Activated naive CD4-positive, alpha-beta T cell (primary cell): ENCODE results near the gene PTPN3.
"Not testable (repeated sequence)": the region's sequence is repeated elsewhere in the genome, so short reads cannot be mapped to it uniquely, and the experiment has no call there.

Experiments used
- DNase-seq, 4 experiments: peaks; one replicate each; lab custom pipeline; 2025; lab: John Stamatoyannopoulos, UW

PTPN3 gene

DNA sequence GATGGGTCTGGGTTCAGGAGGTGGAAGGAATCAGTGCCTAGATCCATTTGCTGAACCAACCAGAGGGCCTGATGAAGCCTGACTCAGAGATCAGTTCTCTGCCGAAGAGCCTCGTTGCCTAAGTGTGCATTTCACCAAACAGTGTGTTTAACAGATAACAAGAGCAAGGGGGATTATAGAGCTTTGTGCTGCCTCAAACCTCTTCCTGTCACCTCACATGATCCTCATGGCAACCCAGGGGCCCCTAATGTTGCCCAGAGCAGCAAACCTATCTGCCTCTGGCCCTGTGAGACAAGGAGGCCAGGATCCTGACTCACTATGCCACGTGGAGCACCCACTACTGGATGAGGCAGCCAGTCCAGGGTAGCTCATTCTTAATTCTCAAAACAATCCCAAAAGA, 110.9 kb downstream of the PTPN3 start:
- no peak for DNase-seq

DNA sequence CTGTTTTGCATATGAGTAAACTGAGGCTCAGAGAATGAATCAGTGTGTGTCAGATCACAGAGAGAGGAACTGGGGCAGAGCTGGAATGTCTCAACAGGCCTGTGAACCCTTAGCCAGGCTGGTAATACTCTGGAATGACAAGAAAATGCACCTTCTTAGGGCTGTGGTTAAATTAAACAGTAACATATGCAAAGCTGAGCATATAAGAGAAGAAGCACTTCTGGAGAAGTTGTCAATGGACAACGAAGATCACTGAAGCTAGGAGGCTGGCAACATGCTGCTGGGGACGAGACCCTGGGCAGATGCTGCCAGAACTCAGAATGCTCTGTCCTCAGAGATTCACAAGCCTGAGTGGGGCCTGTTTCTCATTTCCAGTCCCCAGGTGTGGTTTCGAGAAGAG, 112.6 kb downstream of the PTPN3 start:
- no peak for DNase-seq

DNA sequence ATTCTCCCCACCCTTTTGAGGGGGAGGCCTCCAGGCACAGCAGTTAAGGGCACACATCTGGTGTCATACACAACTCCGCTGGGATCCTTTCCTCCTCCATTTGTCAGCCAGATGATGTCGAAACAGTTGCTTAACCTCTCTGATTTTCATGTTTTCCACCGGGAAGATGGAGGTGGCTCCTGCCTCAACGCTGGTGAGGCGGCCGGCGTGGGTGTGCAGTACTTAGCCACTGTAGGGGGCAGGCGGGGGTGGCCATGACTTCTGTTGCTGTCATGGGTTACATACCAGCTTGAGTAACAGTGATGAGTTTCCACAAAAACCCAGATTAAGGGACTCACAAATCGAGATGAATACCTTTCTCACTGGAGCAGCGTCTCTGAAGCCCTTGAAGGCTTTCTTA, 114.2 kb downstream of the PTPN3 start:
- no peak for DNase-seq

DNA sequence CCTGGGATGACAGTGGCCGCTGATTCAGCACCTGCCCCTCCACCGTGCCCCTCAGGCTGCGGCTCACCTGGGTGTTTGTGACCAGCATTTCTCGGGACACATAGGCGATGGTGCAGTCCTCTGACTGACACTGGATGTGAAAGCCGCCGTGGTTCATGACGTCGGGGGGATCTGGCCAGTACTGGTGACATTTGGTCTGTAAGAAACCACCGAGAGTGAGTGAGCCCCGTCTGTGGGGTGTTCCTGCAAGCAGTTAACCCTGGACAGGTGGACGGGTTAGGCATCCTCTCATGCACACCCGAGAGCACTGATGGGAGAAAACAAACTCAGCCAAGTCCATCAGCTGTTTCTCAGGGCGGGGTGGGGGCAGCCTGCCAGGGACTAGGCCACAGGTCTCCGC, 114.8 kb downstream of the PTPN3 start:
- no peak for DNase-seq

DNA sequence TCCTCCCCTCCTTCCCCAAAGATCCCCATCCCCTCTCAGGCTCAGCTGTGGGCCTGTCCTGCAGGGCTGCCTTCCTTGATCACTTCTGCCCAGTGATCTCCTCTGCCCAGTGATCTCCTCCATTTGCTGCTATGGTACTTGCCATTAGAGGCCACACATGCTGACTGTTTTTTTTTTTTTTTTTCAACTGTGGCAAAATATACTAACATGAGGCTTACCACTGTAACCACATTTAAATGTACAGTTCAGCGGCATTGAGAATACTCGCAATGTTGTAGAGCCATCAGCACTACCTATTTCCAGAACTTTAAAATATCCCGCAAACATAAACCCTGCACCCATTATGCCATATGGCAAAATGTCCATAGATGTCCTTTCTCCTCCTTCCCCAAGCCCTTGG, 115.5 kb downstream of the PTPN3 start:
- no peak for DNase-seq

DNA sequence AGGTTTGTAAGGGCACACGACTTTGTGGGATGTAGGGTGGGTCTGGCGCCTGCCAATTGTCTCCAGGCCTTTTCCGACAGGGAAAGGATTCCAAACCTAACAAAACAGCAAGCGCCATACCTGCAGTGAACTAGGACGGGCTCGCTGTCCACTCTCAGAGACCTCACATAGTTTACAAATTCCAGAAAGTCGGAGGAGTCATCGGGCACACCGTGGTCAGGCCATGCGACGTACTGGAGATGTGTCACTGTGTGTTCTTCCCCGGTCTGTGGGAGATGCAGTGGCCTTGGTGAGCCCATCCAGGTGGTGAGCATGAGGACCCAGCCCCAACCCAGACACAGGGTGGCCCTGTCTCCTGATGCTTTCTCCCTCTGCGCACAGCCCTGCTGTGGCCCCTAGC, 115.9 kb downstream of the PTPN3 start:
- no peak for DNase-seq

DNA sequence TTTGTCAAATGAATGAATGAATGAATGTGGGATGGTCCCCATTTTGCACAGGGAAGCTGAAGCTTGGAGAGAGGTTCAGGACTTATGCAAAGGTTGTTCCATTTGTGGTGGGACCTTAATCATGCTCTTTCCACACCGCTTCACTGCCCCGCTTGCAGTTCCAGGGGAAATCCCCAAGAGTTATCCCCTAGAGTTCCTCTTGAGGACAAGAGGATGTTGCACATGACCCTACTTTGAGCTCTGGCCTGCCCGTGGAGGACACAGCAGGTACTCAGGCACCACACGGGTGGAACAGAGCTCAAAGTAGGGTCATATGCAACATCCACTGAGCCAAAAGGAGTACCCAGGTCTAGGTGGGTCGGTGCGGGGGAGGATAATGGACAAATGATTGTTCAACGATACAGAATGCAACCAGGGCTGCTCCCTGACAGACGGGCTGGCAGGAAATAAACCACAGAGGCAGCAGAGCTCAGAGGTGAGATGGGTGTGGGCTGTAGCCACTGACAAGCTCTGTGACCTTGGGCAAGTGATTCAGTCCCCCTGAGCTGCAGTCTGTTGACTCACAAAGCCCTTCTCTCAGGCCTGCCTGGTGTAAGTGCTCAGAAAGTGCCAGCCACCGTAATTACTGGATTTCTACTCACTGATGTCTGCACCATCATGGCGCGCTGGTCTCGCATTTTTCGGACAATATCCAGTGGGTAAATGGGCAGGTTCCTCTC, 116.9 kb downstream of the PTPN3 start:
- no peak for DNase-seq

DNA sequence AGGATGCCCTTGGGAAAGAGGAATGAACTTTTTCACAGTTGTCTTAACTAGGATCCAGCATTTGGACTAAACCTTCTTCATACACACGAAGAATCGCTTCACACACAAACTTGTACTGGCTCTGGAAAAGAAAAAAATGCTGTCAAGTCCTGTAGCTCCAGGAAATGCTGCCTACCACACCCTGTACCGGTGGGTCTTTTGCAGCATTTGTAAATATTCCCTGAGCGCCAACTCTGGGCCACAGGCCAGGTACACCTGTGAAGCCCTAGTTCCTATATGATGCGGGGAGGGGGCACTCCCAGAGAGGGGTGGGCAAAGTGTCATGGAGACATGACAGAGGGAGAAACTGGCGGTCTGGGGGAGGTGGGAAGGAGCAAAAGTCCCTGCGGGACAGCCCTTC, 118.6 kb downstream of the PTPN3 start:
- no peak for DNase-seq

DNA sequence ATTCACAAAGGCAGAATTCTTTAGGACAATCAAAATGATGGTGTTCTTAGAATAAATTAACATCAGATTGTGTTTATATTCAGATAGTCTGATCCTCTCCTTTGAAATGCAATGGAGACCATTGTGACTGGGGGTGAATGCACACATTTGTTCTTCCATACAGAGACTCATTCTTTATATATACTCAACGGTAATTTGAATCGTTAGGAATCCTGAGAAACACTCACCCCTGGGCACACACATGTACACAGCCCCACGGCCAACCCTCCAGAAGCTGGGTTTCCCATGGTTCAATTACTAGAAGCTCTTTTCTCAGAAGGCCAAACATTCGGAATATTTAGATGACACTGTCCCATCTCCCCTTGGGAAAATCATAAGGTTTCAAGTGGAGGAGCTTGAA, 119.8 kb downstream of the PTPN3 start:
- DNase-seq: no peak

DNA sequence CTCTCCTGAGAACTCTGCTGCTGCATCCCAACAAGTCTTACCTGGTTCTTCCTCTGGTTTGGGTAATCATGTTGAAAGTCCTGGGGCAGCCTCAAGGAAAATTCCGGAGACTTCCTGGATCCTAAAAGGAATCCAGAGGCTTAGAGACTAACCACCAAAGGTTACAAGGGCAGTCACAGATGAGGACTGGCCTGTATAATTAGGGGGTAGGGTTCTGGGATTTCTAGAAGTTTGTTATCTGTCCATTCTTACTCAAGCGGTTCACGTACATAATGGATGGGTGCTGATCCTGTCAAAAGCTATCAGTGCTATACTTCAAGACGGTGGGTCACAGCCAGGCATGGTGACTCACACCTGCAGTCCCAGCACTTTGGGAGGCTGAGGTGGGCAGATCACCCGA, 125.9 kb downstream of the PTPN3 start:
- no peak for DNase-seq

DNA sequence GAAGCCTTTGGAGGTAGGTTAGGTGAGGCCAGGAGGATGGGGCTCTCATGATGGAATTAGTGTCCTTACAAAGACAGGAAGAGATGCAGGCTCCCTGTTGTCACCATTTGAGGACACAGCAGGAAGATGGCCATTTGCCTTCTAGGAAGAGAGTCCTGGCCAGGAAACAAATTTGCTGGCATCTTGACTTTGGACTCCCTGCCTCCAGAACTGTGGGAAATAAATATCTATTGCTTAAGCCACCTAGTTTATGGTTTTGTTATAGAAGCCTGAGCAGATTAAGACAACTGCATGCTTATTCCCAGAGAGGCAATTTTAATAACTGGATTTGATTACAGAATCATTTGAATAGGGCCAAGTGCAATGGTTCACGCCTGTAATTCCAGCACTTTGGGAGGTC, 126.7 kb downstream of the PTPN3 start:
- no peak for DNase-seq

DNA sequence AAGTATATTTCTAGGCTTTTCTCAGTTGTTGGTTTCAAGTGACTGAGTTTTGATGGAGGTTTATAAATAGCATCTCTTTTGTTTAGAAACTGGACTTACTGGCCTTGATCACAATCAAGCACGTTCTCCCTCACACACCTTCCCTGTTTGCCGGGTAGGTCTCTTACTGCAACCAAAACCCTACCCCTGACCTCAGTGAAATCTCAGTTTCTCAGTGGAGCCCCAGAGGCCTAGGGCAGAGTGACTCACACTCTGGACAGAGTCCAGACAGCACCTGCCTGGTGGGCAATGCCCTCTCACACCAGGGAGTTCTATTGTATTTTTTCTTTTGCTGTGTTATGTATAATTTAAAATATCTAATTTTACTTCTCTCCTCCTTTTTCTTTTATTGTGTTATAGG, 128.8 kb downstream of the PTPN3 start:
- DNase-seq: no peak

DNA sequence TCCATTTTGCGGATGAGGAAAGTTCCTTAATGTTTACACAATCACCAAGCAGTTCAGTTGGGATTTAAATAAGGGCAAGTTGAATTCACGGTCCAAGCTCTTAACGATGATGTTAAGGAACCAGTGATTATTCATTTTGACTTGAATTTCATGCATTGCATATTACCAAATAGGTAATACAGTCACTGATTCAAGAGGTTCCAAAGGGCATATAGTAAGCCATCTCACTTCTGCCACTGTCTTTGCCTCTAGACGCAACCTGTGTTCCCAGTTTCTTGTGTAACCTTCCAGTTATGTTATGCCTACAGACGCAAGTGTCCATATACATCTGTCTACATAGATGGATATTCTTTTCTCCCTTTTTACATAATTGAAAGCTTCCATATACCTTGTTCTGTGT, 137.3 kb downstream of the PTPN3 start:
- DNase-seq: no peak

DNA sequence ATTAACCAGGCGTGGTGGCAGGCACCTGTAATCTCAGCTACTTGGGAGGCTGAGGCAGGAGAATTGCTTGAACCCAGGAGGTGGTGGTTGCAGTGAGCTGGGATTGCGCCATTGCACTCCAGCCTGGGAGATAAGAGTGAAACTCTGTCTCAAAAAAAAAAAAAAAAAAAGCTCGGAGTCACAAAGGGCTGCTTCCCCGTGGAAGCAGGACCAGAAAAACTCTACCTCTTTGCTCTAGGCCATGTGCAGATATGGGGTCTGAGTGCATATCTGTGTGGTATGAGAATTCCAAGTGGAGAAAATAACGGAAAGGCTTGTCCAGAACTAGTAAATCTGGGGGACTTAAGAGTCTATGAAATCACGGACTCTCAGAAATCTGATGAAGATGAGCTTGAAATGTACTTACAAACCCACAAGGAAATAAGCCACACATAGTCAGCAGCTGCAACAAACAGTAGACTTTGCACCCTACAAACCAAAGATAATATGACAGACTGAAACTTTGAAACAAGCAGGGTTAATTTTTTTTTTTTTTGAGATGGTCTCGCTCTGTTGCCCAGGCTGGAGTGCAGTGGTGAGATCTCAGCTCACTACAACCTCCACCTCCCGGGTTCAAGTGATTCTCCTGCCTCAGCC, 139.0 kb downstream of the PTPN3 start:
- not testable (repeated sequence) for DNase-seq

DNA sequence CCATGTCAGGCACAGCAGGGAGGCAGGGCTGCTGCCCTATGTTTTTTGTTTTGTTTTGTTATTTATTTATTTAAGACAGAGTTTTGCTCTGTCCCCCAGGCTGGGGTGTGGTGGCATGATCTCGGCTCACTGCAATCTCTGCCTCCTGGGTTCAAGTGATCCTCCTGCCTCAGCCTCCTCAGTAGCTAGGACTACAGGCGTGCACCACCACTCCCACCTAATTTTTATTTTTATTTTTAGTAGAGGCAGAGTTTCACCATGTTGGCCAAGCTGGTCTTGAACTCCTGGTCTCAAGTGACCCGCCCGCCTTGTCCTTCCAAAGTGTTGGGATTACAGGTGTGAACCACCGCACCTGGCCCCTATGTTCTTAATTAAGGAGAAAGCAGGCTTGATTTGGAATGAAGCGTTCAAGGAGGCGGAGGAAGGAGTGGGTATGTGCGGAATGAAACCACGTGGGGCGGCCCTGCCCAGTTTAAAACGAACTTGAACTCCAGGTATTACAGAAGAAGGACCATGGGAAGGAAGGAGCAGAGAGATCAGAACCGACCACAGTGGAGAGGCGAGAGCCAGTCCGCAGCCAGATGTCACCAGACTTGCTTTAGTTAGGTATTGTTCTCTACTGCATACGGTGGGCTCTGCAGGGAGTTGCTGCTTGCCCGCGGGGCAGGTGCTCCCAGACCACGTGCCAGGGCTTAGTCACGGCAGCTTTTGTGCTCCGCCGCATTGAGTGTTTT, 142.4 kb downstream of the PTPN3 start:
- no peak for DNase-seq

DNA sequence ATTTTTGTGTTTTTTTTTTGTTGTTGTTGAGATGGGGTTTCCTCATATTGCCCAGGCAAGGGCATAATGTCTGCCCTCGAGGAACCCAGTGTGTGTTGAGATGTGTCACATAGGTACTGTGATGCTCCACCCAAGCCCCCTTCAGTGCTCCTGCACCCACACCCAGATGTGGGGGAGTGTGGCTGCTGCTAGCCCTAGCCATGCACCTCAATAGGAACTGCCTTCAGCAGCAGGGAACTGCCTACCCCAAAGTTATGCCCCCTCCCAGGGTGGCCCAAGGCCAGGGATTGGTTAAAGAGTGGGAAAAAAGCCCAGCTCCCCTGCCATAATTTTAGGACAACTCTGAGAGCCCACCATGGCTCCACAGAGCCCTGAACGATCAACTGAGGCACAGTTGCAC, 143.9 kb downstream of the PTPN3 start:
- no peak for DNase-seq

DNA sequence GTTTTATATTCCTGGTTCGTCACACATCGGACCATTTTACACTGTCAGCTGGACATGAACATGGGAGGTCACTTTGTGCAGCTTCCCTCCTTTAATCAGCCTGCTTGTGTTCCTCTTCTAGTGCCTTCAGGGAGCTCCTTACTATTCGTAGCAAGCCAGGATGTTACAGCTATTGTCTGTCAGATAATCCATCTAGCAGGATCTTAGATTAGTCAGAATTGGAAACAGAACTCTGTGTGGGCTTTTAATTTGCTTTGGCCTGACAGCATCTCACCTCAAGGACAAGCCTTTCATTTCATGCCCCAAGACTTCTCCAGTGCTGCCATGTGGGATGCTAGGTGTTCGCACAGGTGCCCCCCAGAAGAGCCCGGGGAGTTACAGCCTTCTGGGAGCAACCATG, 147.1 kb downstream of the PTPN3 start:
- no peak for DNase-seq

DNA sequence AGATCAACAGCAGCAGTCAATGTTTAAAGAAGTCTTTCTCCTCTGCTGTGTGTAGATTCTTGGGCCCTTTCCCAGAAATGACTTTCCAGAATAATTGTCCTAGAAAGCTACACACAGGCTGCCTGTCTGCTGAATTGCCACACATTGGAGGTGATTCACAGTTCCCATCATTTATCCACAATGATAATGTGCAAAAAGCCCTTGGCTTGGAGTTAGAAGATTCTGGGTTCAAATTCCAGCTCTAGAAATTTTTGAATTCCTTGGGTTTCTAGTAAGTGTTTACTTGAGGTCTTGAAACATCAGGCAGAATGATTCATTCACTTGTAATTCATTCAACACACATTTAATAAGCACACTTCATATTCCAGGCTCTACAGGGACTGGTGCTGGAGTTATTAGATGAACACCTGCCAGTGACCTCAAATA, 148.7 kb downstream of the PTPN3 start:
- no peak for DNase-seq

DNA sequence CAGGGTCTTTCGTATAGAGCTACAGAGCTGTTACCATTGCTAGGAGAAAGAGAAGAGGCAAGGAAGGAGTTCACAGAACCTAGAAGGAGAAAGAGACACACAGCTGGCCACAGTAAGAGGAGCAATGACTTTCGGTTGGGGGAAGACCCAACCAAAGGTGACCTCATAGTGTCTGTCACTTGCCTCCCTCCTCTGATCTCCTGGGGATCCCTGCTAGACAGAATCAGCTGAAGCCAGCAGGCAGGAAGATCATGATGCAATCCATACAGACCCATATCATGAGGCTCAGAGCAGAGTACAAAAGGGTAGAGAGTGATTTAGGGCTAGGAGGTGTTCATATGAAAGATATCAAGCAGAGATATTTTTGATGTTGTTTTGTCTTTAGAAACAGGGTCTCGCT, 151.2 kb downstream of the PTPN3 start:
- DNase-seq: no peak

DNA sequence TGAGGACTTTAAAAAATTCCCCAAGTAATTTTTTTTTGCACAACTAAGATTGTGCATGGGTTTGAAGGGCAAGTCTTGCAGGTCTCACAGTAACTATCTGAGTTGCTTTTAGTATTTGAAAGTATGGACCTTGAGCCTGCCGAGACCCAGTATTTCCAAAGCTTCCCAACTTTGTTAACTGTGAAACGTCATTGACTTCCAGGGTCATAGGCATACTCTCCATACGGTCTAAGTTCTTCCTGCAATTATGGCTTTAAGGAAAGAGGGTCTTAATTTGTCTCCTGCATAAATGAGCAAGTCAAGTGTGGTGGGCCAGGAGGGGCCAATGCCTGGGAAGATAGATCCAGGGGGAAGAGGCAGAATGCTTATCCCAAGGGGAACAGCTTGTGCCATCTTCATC, 153.2 kb downstream of the PTPN3 start:
- no peak for DNase-seq

DNA sequence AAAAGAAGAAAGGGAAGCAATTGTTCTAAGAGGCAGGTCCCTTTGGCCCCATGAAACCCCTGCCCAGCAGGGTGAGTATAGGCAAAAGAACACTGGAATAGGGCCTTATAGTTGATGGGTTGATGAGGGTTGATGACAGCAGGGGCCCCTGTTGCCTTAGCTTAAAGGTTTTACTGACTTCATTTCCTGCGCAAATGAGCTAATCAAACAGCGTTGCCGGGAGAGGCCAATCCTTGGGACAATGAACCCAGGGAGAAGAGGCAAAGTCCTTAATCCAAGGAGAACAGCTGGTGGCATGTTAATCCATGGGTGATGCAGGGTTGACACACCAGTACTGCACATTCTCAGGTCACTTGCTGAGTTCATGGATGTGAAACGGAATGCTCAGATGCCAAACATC, 155.2 kb downstream of the PTPN3 start:
- no peak for DNase-seq

DNA sequence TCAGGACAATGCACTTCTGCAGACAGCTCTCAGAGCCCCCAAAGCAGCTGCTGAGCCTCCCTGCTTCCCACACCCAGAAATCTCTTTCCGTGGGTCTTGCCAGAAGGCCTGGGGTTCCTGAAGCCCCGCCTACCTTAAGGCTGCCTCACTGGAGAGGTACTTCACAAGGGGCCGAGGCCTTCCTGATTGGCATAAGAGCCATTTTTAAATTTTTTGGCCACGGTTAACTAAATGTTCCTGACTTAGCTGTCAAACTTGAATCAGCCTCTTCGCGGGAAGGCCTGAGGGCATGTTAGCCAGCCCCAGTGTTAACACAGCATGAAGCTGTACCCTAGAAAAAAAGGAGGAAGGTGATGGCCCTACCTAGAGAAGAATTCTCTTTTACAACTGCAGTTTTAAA, 156.5 kb downstream of the PTPN3 start:
- DNase-seq: no peak

DNA sequence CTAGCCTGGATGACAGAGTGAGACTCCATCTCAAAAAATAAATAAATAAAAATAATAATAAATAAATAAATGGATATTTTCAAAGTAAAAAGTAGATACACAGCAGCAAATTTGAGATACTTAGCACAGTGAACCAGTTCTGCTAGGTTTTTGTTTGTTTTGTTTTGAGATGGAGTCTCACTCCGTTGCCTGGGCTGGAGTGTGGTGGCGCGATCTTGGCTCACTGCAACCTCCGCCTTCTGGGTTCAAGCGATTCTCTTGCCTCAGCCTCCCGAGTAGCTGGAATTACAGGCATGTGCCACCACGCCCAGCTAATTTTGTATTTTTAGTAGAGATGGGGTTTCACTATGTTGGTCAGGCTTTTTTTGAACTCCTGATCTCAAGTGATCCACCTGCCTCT, 157.1 kb downstream of the PTPN3 start:
- DNase-seq: not testable (repeated sequence)
